K562 (cell line): Measurements from ENCODE around the gene ARHGAP28. TPM values are rescaled to one million over a fixed set of nuclear protein-coding genes. Genes with fewer than 3 reads are reported as not detected.

ENCODE experiments used
- ATAC-seq: fragments of 200-7000 bp; cut with Tn5 transposase; 3 replicates; pipeline ENCODE4 v1.9.1; 2020; ENCODE audit warnings: moderate library complexity
- BruUV-seq: library from RNA; stranded (reverse); fragments of 400-500 nt; replicated peaks from 2 replicates; lab custom pipeline; 2021; lab: Mats Ljungman, UMichigan
- CTCF ChIA-PET: fragments of 300-600 bp; formaldehyde crosslinking; extraction: SDS; loops from one replicate; lab custom pipeline; 2021; ENCODE audit warnings: low intra/inter-chr PET ratio; lab: Yijun Ruan, JAX
- POLR2A ChIA-PET: fragments of 300-600, 350-650 bp; sonication (Branson Sonifier 250); formaldehyde crosslinking; extraction: SDS; loops from one replicate; lab custom pipeline; 2021; ENCODE audit warnings: antibody characterized with exemption, inconsistent platforms; lab: Yijun Ruan, JAX
- DNase-seq, 4 experiments: peaks; one replicate each; pipeline versions ENCODE4 v3.0.0 to v3.0.0-alpha.2; 2011 to 2018; ENCODE audit warnings: low spot score in 3 of 4, mixed read lengths in 3 of 4; ENCODE audit errors: extremely low read depth in 1 of 4
- FAIRE-seq: peaks from 2 replicates; lab custom pipeline; 2011; peaks lifted over from hg19 to GRCh38; lab: Jason Lieb, UNC
- H2AFZ ChIP-seq: 2 replicates; pipeline ENCODE4 v1.6.0; 2011; ENCODE audit warnings: low read depth, low read length, control low read depth, inconsistent platforms
- H3K27ac ChIP-seq: fragments of 200-600 bp; 3 replicates; pipeline ENCODE4 v1.8.0; 2011; ENCODE audit warnings: low read depth, mild to moderate bottlenecking, control low read depth, inconsistent platforms, low read length, moderate library complexity, mixed read lengths; ENCODE audit errors: extremely low read depth
- H3K27me3 ChIP-seq, 2 experiments: fragments of 300-600 bp in 1 of 2; 2 replicates in 1 of 2; 3 replicates in 1 of 2; pipeline versions ENCODE4 v1.6.0 to v1.8.0; 2011; ENCODE audit warnings: inconsistent platforms in 2 of 2, low read length in 2 of 2, mild to moderate bottlenecking in 1 of 2, mixed read lengths in 1 of 2, moderate library complexity in 1 of 2; ENCODE audit not compliant: control insufficient read depth in 2 of 2, insufficient read depth in 2 of 2
- H3K36me3 ChIP-seq: fragments of 300-600 bp; 3 replicates; pipeline ENCODE4 v1.8.0; 2011; ENCODE audit warnings: mild to moderate bottlenecking, low read length, inconsistent platforms; ENCODE audit not compliant: control insufficient read depth, insufficient read depth
- H3K4me1 ChIP-seq, 2 experiments: fragments of 200-600 bp in 1 of 2; replicated peaks in 1 of 2; 2 replicates in 1 of 2; 3 replicates in 1 of 2; pipeline versions ENCODE4 v1.5.1 to v1.8.0; 2011; ENCODE audit warnings: inconsistent platforms in 2 of 2, low read length in 2 of 2, mild to moderate bottlenecking in 1 of 2, mixed read lengths in 1 of 2, moderate library complexity in 1 of 2; ENCODE audit not compliant: control insufficient read depth in 2 of 2, insufficient read depth in 2 of 2
- H3K4me2 ChIP-seq: 2 replicates; pipeline ENCODE4 v1.6.1; 2011; ENCODE audit warnings: low read length, control low read depth, inconsistent platforms, mixed read lengths; ENCODE audit not compliant: insufficient read depth
- H3K4me3 ChIP-seq: fragments of 200-600 bp; sonication (generic), shearing (Covaris generic); 2 replicates; pipeline ENCODE4 v1.5.1; 2016; ENCODE audit warnings: control low read depth, inconsistent platforms
- H3K79me2 ChIP-seq: fragments of 200-600 bp; 3 replicates; pipeline ENCODE4 v1.8.0; 2011; ENCODE audit warnings: low read length, inconsistent platforms; ENCODE audit not compliant: control insufficient read depth, insufficient read depth
- H3K9ac ChIP-seq, 2 experiments: 2 replicates each; pipeline versions ENCODE4 v1.6.0 to v1.6.1; 2011; ENCODE audit warnings: low read depth in 2 of 2, low read length in 2 of 2, control low read depth in 1 of 2, inconsistent platforms in 1 of 2, mild to moderate bottlenecking in 1 of 2, mixed read lengths in 1 of 2; ENCODE audit not compliant: insufficient read depth in 1 of 2
- H3K9me1 ChIP-seq: one replicate; pipeline ENCODE4 v1.6.0; 2011; ENCODE audit warnings: inconsistent platforms, mild to moderate bottlenecking, low read length, moderate library complexity; ENCODE audit not compliant: control insufficient read depth, insufficient read depth
- H3K9me3 ChIP-seq: replicated peaks from 2 replicates; pipeline ENCODE4 v1.5.1; 2011; ENCODE audit warnings: low read depth, low read length, inconsistent platforms; ENCODE audit not compliant: control insufficient read depth, insufficient read depth
- H4K20me1 ChIP-seq: replicated peaks from 2 replicates; pipeline ENCODE4 v1.6.1; 2011; ENCODE audit warnings: low read length, inconsistent platforms, mixed read lengths; ENCODE audit not compliant: control insufficient read depth, insufficient read depth
- ARHGAP35 ChIP-seq: fragments of 450-650 bp; IDR thresholded peaks from 2 replicates; pipeline ENCODE4 v1.6.1; 2018; ENCODE audit not compliant: partially characterized antibody
- CHD2 ChIP-seq: IDR thresholded peaks from 2 replicates; pipeline ENCODE4 v1.6.1; 2011; ENCODE audit warnings: low read depth, low read length
- ZNF445 ChIP-seq: fragments of 250-450 bp; sonication (Bioruptor Pico); IDR thresholded peaks from 2 replicates; pipeline ENCODE4 v1.4.0; 2020; ENCODE audit warnings: low read depth, mild to moderate bottlenecking, moderate library complexity
- ZNF717 ChIP-seq: fragments of 250-450 bp; sonication (Bioruptor Pico); IDR thresholded peaks from 2 replicates; pipeline ENCODE4 v1.5.0; 2021
- ZNF778 ChIP-seq: fragments of 450-650 bp; formaldehyde crosslinking; IDR thresholded peaks from 2 replicates; pipeline ENCODE4 v1.4.0; 2020; ENCODE audit warnings: mild to moderate bottlenecking, moderate library complexity
- WGBS: fragments of 100-300 bp; shearing (Covaris generic); methylation state at CpG from one replicate; pipeline ENCODE4 v1.1.6; 2016; ENCODE audit warnings: low coverage, mixed read lengths; ENCODE audit not compliant: insufficient coverage; ENCODE audit errors: missing lambda C conversion rate; 5-methylcytosine and 5-hydroxymethylcytosine counted together
- in situ Hi-C: fragments of 300-500 bp; cut with MboI; formaldehyde crosslinking; loops from 4 replicates; pipeline ENCODE4 v1.15.0; 2018; ENCODE audit warnings: inconsistent platforms, mixed read lengths
- intact Hi-C: fragments of 100-400 bp; cut with micrococcal nuclease; formaldehyde crosslinking; loops from 2 replicates; pipeline ENCODE4 v1.14.2; 2022
- polyA plus RNA-seq, 8 experiments: library from polyadenylated mRNA; depleted of rRNA in 4 of 8; stranded (reverse) in 5 of 8; unstranded in 3 of 8; fragments of >200 nt; fragmentation: Nextera tagmentation in 2 of 8; fragmentation: Illumina TruSeq in 1 of 8; extraction: Ambion mirVana in 2 of 8; extraction: Trizol in 1 of 8; gene quantifications; 2 replicates each; pipeline versions ENCODE4 v1.2.1 to v1.2.3, GENCODE V29; 2011 to 2014; ENCODE audit warnings: inconsistent platforms in 1 of 8, missing spikeins in 1 of 8
- total RNA-seq, 7 experiments: library from RNA; depleted of rRNA in 6 of 7; stranded (reverse); fragments of >200 nt in 6 of 7; fragmentation: Illumina TruSeq in 2 of 7; extraction: Trizol in 2 of 7; gene quantifications; 2 replicates each; pipeline versions ENCODE4 v1.2.1 to v1.2.3, GENCODE V29; 2011 to 2021; ENCODE audit warnings: low replicate concordance in 1 of 7
- TF ChIP-seq, protein P1 (sequence below): fragments of 150-350 bp; IDR thresholded peaks from 2 replicates; pipeline ENCODE4 v1.6.1; 2014; ENCODE audit warnings: low read depth, mild to moderate bottlenecking, low read length, borderline replicate concordance

The ARHGAP28 gene
- total and polyA plus RNA-seq, 9 of the 15 experiments (the other 6 are each of a cell fraction or from before 2014, with no cell fraction given), result 0.93 to 5.9 (median 5.0) TPM

DNA sequence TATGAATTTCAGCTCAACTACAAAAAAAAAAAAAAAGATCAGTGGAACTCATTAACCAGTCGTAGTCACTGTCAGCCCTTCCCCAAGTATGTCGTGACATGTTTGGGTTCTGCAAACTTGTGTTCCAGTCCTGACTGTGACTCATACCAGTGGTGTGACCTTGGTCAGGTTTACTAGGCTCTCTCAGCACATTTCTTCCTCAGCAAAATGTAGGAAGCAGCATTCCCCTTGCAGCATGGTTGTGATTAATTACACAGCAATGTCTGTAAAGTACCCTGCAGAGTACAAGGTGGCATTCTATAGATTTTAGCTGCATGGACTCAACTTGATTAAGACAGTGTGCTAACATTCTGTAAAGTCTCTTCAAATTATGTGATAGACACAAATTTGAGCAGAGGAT, 231.1 kb downstream of the ARHGAP28 start:
- Histone ChIP-seq H3K9me3 (no peaks in the 10 kb centered on the region), H3K4me2 (no peak overlapping the region)
- TF ChIP-seq ZNF445 (CRISPR knock-in tag) (no peak), ZNF778 (no peak), ZNF717 (CRISPR knock-in tag) (no peak), ARHGAP35 (no peak), CHD2 (no peak)
- TF ChIP-seq, protein P1, sequence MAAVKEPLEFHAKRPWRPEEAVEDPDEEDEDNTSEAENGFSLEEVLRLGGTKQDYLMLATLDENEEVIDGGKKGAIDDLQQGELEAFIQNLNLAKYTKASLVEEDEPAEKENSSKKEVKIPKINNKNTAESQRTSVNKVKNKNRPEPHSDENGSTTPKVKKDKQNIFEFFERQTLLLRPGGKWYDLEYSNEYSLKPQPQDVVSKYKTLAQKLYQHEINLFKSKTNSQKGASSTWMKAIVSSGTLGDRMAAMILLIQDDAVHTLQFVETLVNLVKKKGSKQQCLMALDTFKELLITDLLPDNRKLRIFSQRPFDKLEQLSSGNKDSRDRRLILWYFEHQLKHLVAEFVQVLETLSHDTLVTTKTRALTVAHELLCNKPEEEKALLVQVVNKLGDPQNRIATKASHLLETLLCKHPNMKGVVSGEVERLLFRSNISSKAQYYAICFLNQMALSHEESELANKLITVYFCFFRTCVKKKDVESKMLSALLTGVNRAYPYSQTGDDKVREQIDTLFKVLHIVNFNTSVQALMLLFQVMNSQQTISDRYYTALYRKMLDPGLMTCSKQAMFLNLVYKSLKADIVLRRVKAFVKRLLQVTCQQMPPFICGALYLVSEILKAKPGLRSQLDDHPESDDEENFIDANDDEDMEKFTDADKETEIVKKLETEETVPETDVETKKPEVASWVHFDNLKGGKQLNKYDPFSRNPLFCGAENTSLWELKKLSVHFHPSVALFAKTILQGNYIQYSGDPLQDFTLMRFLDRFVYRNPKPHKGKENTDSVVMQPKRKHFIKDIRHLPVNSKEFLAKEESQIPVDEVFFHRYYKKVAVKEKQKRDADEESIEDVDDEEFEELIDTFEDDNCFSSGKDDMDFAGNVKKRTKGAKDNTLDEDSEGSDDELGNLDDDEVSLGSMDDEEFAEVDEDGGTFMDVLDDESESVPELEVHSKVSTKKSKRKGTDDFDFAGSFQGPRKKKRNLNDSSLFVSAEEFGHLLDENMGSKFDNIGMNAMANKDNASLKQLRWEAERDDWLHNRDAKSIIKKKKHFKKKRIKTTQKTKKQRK, result no peak
- TF ChIP-seq, all 486 proteins: peak for 0
- in situ Hi-C loops, result no loop called here
- Histone ChIP-seq H3K27ac (no peak overlapping the region), H3K9ac (no peak overlapping the region), H3K9me1 (no peaks in the 10 kb centered on the region), H4K20me1 (no peaks in the 10 kb centered on the region), H3K4me3 (no peak overlapping the region), H3K36me3 (no peaks in the 10 kb centered on the region), H2AFZ (no peak overlapping the region), H3K4me1 (no peaks in the 10 kb centered on the region), H3K79me2 (no peaks in the 10 kb centered on the region), H3K27me3 (peaks cover 18 to 32% of the 10 kb centered on the region in 2 experiments; a peak in 4 of 5 replicates)
- FAIRE-seq, result no peak
- POLR2A ChIA-PET, result no interaction called here
- 0% methylated on average over 2 of the region's 2 CpGs for whole genome bisulfite sequencing
- BruUV-seq, result no TSS peak
- DNase-seq, result no peak
- ATAC-seq, result no peak
- intact Hi-C loops, result no loop called here
- CTCF ChIA-PET, result no interaction called here
